PC-3 (cell line): Measurements from ENCODE around the gene NKPD1. TPM values are rescaled to one million over a fixed set of nuclear protein-coding genes. Genes with fewer than 3 reads are reported as not detected.

Experiments used
- ATAC-seq: fragments of 200-7000 bp; cut with Tn5 transposase; 2 replicates; pipeline ENCODE4 v1.9.1; 2020; ENCODE audit warnings: mild to moderate bottlenecking, moderate library complexity
- BruUV-seq: library from RNA; stranded (reverse); fragments of 400-500 nt; replicated peaks from 2 replicates; lab custom pipeline; 2021; lab: Mats Ljungman, UMichigan
- CTCF ChIA-PET: fragments of 300-600 bp; sonication (Branson Sonifier 250); formaldehyde crosslinking; loops from one replicate; lab custom pipeline; 2022; ENCODE audit warnings: antibody characterized with exemption; lab: Charles Lee
- POLR2A ChIA-PET: fragments of 300-600 bp; sonication (Branson Sonifier 250); formaldehyde crosslinking; loops from one replicate; lab custom pipeline; 2022; ENCODE audit warnings: antibody characterized with exemption; ENCODE audit not compliant: unreplicated experiment; lab: Charles Lee
- DNase-seq: peaks from one replicate; pipeline ENCODE4 v3.0.0-alpha.2; 2015
- H2AFZ ChIP-seq: fragments of 300-600 bp; sonication (generic); 2 replicates; pipeline ENCODE4 v1.6.0; 2016; ENCODE audit warnings: antibody characterized with exemption, low read length
- H3F3A ChIP-seq: fragments of 300-600 bp; sonication (generic); one replicate; pipeline ENCODE4 v1.6.0; 2017; ENCODE audit warnings: antibody characterized with exemption, low read length, control low read depth, mild to moderate bottlenecking; ENCODE audit not compliant: unreplicated experiment
- H3K27ac ChIP-seq: fragments of 300-600 bp; sonication (generic); 2 replicates; pipeline ENCODE4 v1.5.1; 2016; ENCODE audit warnings: mild to moderate bottlenecking, low read length
- H3K27me3 ChIP-seq: fragments of 300-600 bp; sonication (generic); 2 replicates; pipeline ENCODE4 v1.6.1; 2016; ENCODE audit warnings: low read length, mixed read lengths
- H3K36me3 ChIP-seq: fragments of 300-600 bp; sonication (generic); 2 replicates; pipeline ENCODE4 v1.6.1; 2016; ENCODE audit warnings: low read depth, mixed run types, low read length, mixed read lengths
- H3K4me1 ChIP-seq: fragments of 300-600 bp; sonication (generic); 2 replicates; pipeline ENCODE4 v1.5.1; 2016; ENCODE audit warnings: low read length; ENCODE audit not compliant: insufficient read depth
- H3K4me2 ChIP-seq: fragments of 300-600 bp; sonication (generic); 2 replicates; pipeline ENCODE4 v1.6.0; 2016; ENCODE audit warnings: low read length
- H3K4me3 ChIP-seq: fragments of 300-600 bp; sonication (generic); 2 replicates; pipeline ENCODE4 v1.5.1; 2016; ENCODE audit warnings: mild to moderate bottlenecking, low read length, mixed read lengths
- H3K79me2 ChIP-seq: fragments of 300-600 bp; sonication (generic); 2 replicates; pipeline ENCODE4 v1.6.1; 2017; ENCODE audit warnings: low read length, mixed read lengths
- H3K9ac ChIP-seq: fragments of 300-600 bp; sonication (generic); 2 replicates; pipeline ENCODE4 v1.6.0; 2016; ENCODE audit warnings: mild to moderate bottlenecking, low read length
- H3K9me2 ChIP-seq: fragments of 300-600 bp; sonication (generic); replicated peaks from 2 replicates; pipeline ENCODE4 v1.6.1; 2016; ENCODE audit warnings: mixed run types, low read length, mixed read lengths
- H3K9me3 ChIP-seq: fragments of 300-600 bp; sonication (generic); 2 replicates; pipeline ENCODE4 v1.6.1; 2016; ENCODE audit warnings: low read length, mixed read lengths
- H4K20me1 ChIP-seq: fragments of 300-600 bp; sonication (generic); 2 replicates; pipeline ENCODE4 v1.6.1; 2016; ENCODE audit warnings: low read length, mixed read lengths
- EZH2 ChIP-seq: fragments of 300-600 bp; sonication (generic); IDR thresholded peaks from one replicate; pipeline ENCODE4 v1.6.1; 2017; ENCODE audit warnings: antibody characterized with exemption, mild to moderate bottlenecking, low read length; ENCODE audit not compliant: unreplicated experiment
- EZH2phosphoT487 ChIP-seq: fragments of 300-600 bp; sonication (generic); IDR thresholded peaks from 2 replicates; pipeline ENCODE4 v1.6.1; 2018; ENCODE audit warnings: mild to moderate bottlenecking, antibody characterized with exemption, low read length, borderline replicate concordance
- intact Hi-C: fragments of 100-400 bp; cut with micrococcal nuclease; formaldehyde crosslinking; loops from 2 replicates; pipeline ENCODE4 v1.9.0; 2023
- total RNA-seq: library from RNA; depleted of rRNA; stranded (reverse); fragments of >200 nt; gene quantifications from 2 replicates; pipeline ENCODE4 v1.2.3, GENCODE V29; 2014
- TF ChIP-seq, protein P1 (sequence below): fragments of 300-600 bp; sonication (generic); conservative IDR thresholded peaks from 2 replicates; pipeline ENCODE4 v1.5.1; 2017; ENCODE audit warnings: antibody characterized with exemption, low read depth, mild to moderate bottlenecking, low read length

NKPD1 gene
- total RNA-seq, 1 experiment from 2014 or later = 1.1 TPM

DNA sequence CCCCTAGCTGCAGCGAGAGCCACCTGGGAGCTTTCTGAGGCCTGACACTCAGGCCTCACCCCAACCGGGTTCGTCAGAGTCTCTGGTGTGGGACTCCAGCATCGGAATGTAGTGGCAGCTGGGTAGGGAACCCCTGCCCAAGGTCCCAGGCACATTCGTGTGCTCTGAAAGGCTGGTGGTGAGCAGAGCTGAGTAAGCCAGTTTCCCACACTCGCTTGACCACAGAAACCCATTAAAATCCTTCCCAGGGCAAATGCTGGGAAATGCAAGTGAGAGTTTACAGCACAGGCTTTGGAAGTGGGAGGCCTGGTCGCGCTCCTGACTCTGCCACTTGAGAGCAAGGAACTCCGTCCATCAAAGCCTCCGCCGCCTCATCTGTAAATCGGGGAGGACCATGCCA is 13.0 kb upstream of the NKPD1 start:
- peaks cover under 1% of the 10 kb centered on the region for H3K79me2 ChIP-seq
- no peaks in the 10 kb centered on the region for H3F3A ChIP-seq
- DNase-seq (no peak), ATAC-seq (no peak)
- no peak overlapping the region for H3K27ac ChIP-seq
- no peaks in the 10 kb centered on the region for H4K20me1 ChIP-seq
- H3K27me3 ChIP-seq = no peaks in the 10 kb centered on the region
- ChIA-PET CTCF (no interaction called here), POLR2A (no interaction called here)
- no peaks in the 10 kb centered on the region for H3K36me3 ChIP-seq
- intact Hi-C loops = no loop called here
- H3K4me2 ChIP-seq = no peak overlapping the region
- no peaks in the 10 kb centered on the region for H3K9me2 ChIP-seq
- no peaks in the 10 kb centered on the region for H3K4me1 ChIP-seq
- no peaks in the 10 kb centered on the region for H3K9me3 ChIP-seq
- no TSS peak for BruUV-seq
- no peak overlapping the region for H2AFZ ChIP-seq
- H3K9ac ChIP-seq = no peak overlapping the region
- no peak overlapping the region for H3K4me3 ChIP-seq
- TF ChIP-seq EZH2 (no peak), EZH2phosphoT487 (no peak)
- TF ChIP-seq, protein P1, sequence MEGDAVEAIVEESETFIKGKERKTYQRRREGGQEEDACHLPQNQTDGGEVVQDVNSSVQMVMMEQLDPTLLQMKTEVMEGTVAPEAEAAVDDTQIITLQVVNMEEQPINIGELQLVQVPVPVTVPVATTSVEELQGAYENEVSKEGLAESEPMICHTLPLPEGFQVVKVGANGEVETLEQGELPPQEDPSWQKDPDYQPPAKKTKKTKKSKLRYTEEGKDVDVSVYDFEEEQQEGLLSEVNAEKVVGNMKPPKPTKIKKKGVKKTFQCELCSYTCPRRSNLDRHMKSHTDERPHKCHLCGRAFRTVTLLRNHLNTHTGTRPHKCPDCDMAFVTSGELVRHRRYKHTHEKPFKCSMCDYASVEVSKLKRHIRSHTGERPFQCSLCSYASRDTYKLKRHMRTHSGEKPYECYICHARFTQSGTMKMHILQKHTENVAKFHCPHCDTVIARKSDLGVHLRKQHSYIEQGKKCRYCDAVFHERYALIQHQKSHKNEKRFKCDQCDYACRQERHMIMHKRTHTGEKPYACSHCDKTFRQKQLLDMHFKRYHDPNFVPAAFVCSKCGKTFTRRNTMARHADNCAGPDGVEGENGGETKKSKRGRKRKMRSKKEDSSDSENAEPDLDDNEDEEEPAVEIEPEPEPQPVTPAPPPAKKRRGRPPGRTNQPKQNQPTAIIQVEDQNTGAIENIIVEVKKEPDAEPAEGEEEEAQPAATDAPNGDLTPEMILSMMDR = no peak

DNA sequence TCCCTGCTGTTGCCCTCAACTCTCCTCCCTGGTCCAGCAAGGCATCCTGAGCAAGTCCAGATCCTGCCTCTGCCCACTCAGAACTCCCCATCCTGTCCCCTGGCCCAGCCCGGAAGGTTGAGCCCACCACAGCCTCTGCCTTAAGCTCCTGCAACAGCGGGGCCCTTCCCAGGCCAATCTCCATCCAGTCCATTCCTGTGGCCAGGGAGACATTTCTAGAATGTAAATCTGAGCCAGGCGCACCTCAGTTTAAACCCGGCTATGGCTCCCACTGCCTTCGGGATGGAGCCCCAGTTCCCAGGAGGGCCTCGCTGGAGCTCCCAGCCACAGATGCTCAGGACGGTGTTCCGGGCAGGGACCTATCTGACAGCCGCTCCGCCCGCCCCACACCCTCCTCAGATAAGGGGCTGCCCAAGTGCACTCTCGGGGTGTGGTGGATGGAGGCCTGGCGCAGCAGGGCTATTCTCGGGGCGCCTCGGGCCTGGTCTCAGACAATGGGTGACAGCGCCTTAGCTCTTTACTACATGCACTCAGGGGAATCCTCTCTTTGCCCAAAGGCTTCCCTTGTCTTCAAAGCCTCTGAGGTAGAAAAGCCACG is 11.9 kb upstream of the NKPD1 start:
- no peaks in the 10 kb centered on the region for H3F3A ChIP-seq
- POLR2A ChIA-PET = no interaction called here
- no peak overlapping the region for H3K4me2 ChIP-seq
- H3K27me3 ChIP-seq = no peaks in the 10 kb centered on the region
- intact Hi-C loops = no loop called here
- H3K4me1 ChIP-seq = no peaks in the 10 kb centered on the region
- no peak overlapping the region for H3K9ac ChIP-seq
- H3K79me2 ChIP-seq = no peaks in the 10 kb centered on the region; the same call in 1 of the 2 replicates
- no peaks in the 10 kb centered on the region for H3K36me3 ChIP-seq
- H3K4me3 ChIP-seq = no peak overlapping the region
- CTCF ChIA-PET = no interaction called here
- no peak for ATAC-seq
- TF ChIP-seq, protein P1 = no peak
- no peak for TF ChIP-seq EZH2phosphoT487
- no peak for TF ChIP-seq EZH2
- no peak overlapping the region for H2AFZ ChIP-seq
- H3K9me3 ChIP-seq = no peaks in the 10 kb centered on the region
- DNase-seq = no peak
- no TSS peak for BruUV-seq
- H3K27ac ChIP-seq = no peak overlapping the region
- H3K9me2 ChIP-seq = no peaks in the 10 kb centered on the region
- no peaks in the 10 kb centered on the region for H4K20me1 ChIP-seq

DNA sequence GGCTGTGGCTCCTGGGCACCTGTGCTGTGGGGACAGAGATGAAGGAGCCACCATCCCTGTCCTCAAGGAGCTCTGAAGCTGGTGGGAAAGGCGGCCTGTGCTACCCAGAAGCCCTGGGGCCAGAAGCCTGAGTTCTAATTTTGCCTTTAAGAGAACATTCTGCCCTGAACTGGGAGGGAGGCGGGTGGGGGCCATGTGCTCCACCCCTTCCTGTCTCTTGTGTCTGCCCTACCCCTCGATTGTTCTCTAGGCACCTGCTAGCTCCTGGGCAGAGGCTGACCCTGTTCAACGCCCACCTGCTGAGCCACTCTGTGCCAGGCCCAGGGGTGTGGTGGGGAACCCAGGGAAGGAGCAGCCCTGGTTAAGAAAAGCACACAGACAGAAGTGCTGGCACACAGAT is 11.4 kb upstream of the NKPD1 start:
- H3K9me2 ChIP-seq = no peaks in the 10 kb centered on the region
- ChIA-PET CTCF (no interaction called here), POLR2A (interaction anchor here (0.6 kb wide), 1 partner anchor 11 kb away, joined by 4 read pairs; no protein-coding TSS in a partner anchor)
- no peaks in the 10 kb centered on the region for H3K9me3 ChIP-seq
- no peak for TF ChIP-seq EZH2phosphoT487
- TF ChIP-seq, protein P1 = no peak
- TF ChIP-seq EZH2 = no peak
- H3K4me3 ChIP-seq = no peak overlapping the region
- no peaks in the 10 kb centered on the region for H3K4me1 ChIP-seq
- ATAC-seq (no peak), DNase-seq (no peak)
- intact Hi-C loops = no loop called here
- H4K20me1 ChIP-seq = no peaks in the 10 kb centered on the region
- no peaks in the 10 kb centered on the region for H3K27me3 ChIP-seq
- H3K36me3 ChIP-seq = no peaks in the 10 kb centered on the region
- no peak overlapping the region for H3K4me2 ChIP-seq
- no peak overlapping the region for H3K27ac ChIP-seq
- H3K9ac ChIP-seq = no peak overlapping the region
- no peak overlapping the region for H2AFZ ChIP-seq
- H3K79me2 ChIP-seq = no peaks in the 10 kb centered on the region; the same call in 1 of the 2 replicates
- BruUV-seq = no TSS peak
- H3F3A ChIP-seq = no peaks in the 10 kb centered on the region
